Vagina (tissue), 2 donors: ENCODE measurements around the gene SPINK4. TPM values are rescaled to one million over a fixed set of nuclear protein-coding genes. Genes with fewer than 3 reads are reported as not detected.

Experiments
- DNase-seq, 2 donors: peaks; one replicate each; pipeline ENCODE4 v3.0.0-alpha.2; 2017; ENCODE audit errors: extremely low spot score in 2 of 2
- H3K27ac ChIP-seq: fragments of 200-600 bp; sonication (generic); one replicate; pipeline ENCODE4 v1.5.1; 2019
- H3K27me3 ChIP-seq: fragments of 200-600 bp; sonication (generic); one replicate; pipeline ENCODE4 v1.5.1; 2019
- H3K36me3 ChIP-seq, 2 donors: fragments of 200-600 bp; sonication (generic); one replicate each; pipeline ENCODE4 v1.5.1; 2017 to 2019
- H3K4me1 ChIP-seq: fragments of 200-600 bp; sonication (generic); one replicate; pipeline ENCODE4 v1.5.1; 2019
- H3K4me3 ChIP-seq, 2 donors: fragments of 200-600 bp; sonication (generic); 1 replicate in 1 of 2; 2 replicates in 1 of 2; pipeline ENCODE4 v1.5.1; 2016 to 2019
- H3K9me3 ChIP-seq: fragments of 200-600 bp; sonication (generic); one replicate; pipeline ENCODE4 v1.5.1; 2019
- POLR2A ChIP-seq, 2 donors: fragments of 450-650 bp; IDR thresholded peaks; one replicate each; pipeline ENCODE4 v1.6.1; 2017; ENCODE audit warnings: antibody characterized with exemption in 2 of 2, mild to moderate bottlenecking in 2 of 2, moderate library complexity in 2 of 2
- POLR2AphosphoS5 ChIP-seq, 2 donors: sonication (generic); formaldehyde crosslinking; IDR thresholded peaks; one replicate each; pipeline ENCODE4 v1.9.0; 2017; ENCODE audit warnings: antibody characterized with exemption in 2 of 2, mild to moderate bottlenecking in 2 of 2, low read depth in 1 of 2; ENCODE audit not compliant: insufficient read depth in 1 of 2
- intact Hi-C: fragments of 100-400 bp; cut with DNase I; formaldehyde crosslinking; loops from one replicate; pipeline ENCODE4 v1.15.1; 2023
- total RNA-seq: library from RNA; depleted of rRNA; stranded (reverse); fragments of >200 nt; gene quantifications from one replicate; pipeline ENCODE4 v1.2.3, GENCODE V29; 2016
- TF ChIP-seq, protein P1 (sequence below), 3 experiments: fragments of 450-650 bp in 2 of 3; fragments of 200-600 bp in 1 of 3; sonication (generic) in 1 of 3; IDR thresholded peaks; one replicate each; pipeline ENCODE4 v1.5.1; 2017 to 2019; ENCODE audit warnings: antibody characterized with exemption in 3 of 3, mild to moderate bottlenecking in 2 of 3, moderate library complexity in 2 of 3

Gene SPINK4
- total RNA-seq, 1 donor from 2014 or later: not detected

DNA sequence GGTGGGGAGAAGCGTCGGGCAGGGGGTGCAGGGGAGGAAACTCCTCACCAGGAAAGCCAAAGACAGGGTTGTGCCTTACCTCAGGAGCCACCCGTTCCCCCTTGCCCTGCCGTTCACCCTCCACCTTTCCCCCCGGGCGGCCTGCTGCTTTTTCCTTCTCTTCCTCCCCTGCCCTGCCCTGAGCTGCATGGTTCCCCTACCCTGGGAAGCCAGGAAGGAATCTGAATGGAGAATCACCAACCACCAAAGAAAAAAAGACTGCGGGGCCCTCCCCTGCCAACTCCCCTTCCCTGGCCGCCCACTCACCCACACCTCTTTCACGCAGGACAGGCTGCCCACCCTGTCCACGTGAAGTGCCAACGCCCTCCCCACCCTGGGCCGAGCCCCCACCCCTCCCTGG lies 49.5 kb downstream of the SPINK4 start:
- Histone ChIP-seq H3K9me3 (no peaks in the 10 kb centered on the region), H3K36me3 (peaks cover 0 to 3% of the 10 kb centered on the region in 2 donors), H3K27ac (peak overlapping the region; percentile 98), H3K4me1 (peaks cover 40% of the 10 kb centered on the region), H3K27me3 (no peaks in the 10 kb centered on the region), H3K4me3 (peak overlapping the region; percentile 70 to 73)
- no peak for DNase-seq
- TF ChIP-seq POLR2A (IDR thresholded peaks at IDR 0.05): no peak
- TF ChIP-seq, protein P1, sequence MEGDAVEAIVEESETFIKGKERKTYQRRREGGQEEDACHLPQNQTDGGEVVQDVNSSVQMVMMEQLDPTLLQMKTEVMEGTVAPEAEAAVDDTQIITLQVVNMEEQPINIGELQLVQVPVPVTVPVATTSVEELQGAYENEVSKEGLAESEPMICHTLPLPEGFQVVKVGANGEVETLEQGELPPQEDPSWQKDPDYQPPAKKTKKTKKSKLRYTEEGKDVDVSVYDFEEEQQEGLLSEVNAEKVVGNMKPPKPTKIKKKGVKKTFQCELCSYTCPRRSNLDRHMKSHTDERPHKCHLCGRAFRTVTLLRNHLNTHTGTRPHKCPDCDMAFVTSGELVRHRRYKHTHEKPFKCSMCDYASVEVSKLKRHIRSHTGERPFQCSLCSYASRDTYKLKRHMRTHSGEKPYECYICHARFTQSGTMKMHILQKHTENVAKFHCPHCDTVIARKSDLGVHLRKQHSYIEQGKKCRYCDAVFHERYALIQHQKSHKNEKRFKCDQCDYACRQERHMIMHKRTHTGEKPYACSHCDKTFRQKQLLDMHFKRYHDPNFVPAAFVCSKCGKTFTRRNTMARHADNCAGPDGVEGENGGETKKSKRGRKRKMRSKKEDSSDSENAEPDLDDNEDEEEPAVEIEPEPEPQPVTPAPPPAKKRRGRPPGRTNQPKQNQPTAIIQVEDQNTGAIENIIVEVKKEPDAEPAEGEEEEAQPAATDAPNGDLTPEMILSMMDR (IDR thresholded peaks at IDR 0.05): no peak
- no peak for TF ChIP-seq POLR2AphosphoS5 (IDR thresholded peaks at IDR 0.05; ENCODE audit: insufficient read depth in 1 of 2, low read depth in 1 of 2)
- intact Hi-C loops: no loop called here

DNA sequence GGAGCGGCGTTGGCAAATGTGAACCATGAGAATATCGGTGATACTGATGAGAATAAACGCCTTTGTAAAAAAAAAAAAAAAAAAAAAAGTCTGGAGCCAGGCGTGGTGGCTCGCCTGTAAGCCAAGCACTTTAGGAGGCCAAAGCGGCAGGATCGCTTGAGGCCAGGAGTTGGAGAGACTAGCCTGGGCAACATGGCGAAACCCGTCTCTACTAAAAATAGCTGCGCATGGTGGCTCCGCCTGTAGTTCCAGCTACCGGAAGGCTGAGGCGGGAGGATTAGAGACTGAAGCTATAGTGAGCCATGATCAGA lies 49.9 kb downstream of the SPINK4 start:
- DNase-seq: no peak
- Histone ChIP-seq H3K4me3 (peak overlapping the region; percentile 70 to 73), H3K27ac (peak overlapping the region; percentile 98), H3K9me3 (no peaks in the 10 kb centered on the region), H3K27me3 (no peaks in the 10 kb centered on the region), H3K36me3 (peaks cover 0 to 7% of the 10 kb centered on the region in 2 donors), H3K4me1 (peaks cover 44% of the 10 kb centered on the region)
- intact Hi-C loops: no loop called here
- TF ChIP-seq, protein P1 (IDR thresholded peaks at IDR 0.05): no peak
- no peak for TF ChIP-seq POLR2AphosphoS5 (IDR thresholded peaks at IDR 0.05; ENCODE audit: insufficient read depth in 1 of 2, low read depth in 1 of 2)
- no peak for TF ChIP-seq POLR2A (IDR thresholded peaks at IDR 0.05)

DNA sequence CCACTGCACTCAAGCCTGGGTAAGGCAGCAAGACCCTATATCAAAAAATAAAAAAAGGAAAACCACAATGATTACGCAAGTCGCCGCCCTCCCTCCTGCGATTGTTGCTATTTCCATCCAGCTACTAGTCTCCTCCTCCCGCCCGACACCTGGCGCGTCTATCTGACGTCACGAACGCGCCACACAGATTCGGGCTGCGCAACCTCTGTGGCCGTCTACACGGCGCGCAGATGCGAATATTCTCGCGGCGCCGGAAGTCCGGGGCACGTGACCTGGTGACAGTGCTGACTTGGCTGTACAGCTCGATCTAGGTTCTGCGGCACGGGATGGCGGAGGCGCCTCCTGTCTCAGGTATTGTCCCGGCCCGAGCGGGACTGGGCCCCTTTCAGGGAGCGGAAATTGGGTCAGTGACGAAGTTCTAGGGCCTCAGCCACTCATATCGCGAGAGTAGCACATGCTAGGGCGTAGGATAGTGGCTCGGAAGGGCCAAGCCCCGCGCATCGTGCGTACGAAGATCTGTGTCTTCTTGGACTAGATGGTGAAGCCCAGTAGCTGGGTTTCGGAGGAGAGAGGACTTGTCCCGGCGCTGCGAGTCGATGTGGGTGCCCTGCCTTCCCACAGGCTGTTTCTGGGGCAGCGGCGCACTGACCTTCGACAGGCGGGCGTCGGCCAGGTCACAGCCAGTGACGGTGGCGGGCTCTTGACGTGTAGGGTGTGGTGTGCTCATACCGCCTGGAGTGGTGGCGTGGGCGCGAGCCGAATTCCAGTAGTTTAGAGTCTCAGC lies 50.5 kb downstream of the SPINK4 start, which contains the start of gene NFX1:
NFX1 (plus strand) TSS at position 270 of the 784 bp plus-strand sequence; CDS start at position 327, 57 bp downstream.
- peak within 1 kb of the TSS; percentile 70 to 73 for H3K4me3 ChIP-seq
- peaks cover 0 to 10% of the 10 kb centered on the region in 2 donors for H3K36me3 ChIP-seq
- intact Hi-C loops: no loop called here
- peaks cover 46% of the 10 kb centered on the region for H3K4me1 ChIP-seq
- TF ChIP-seq, protein P1 (IDR thresholded peaks at IDR 0.05): no peak
- TF ChIP-seq POLR2A (IDR thresholded peaks at IDR 0.05): peak; percentile 77 to 80
- TF ChIP-seq POLR2AphosphoS5 (IDR thresholded peaks at IDR 0.05; ENCODE audit: insufficient read depth in 1 of 2, low read depth in 1 of 2): peak; percentile 100
- H3K9me3 ChIP-seq: no peaks in the 10 kb centered on the region
- peak within 1 kb of the TSS; percentile 98 for H3K27ac ChIP-seq
- H3K27me3 ChIP-seq: no peaks in the 10 kb centered on the region
- peak in 1 of 2 donors; percentile 99 for DNase-seq

DNA sequence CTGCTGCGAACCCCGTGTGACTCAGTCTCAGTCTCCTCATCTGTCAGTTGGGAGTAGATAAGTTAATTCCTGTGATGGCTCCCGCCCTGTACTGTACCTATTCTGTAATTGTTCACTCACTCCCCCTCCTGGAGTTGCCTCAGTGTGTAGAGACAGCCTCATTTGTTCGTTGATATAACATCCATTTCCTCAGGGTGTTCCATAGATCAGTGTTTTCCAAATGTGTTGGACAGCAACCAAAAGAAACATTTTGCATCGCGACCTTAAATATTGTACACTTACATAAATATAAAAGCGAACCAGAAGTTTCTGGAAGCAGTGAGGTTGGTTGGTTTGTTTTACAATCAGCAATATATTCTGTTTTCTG lies 51.0 kb downstream of the SPINK4 start:
- H3K9me3 ChIP-seq: no peaks in the 10 kb centered on the region
- peaks cover 51% of the 10 kb centered on the region for H3K4me1 ChIP-seq
- peak overlapping the region; percentile 70 to 73 for H3K4me3 ChIP-seq
- H3K27ac ChIP-seq: peak overlapping the region; percentile 98
- no peaks in the 10 kb centered on the region for H3K27me3 ChIP-seq
- no peak for DNase-seq
- TF ChIP-seq, protein P1 (IDR thresholded peaks at IDR 0.05): no peak
- TF ChIP-seq POLR2AphosphoS5 (IDR thresholded peaks at IDR 0.05; ENCODE audit: insufficient read depth in 1 of 2, low read depth in 1 of 2) (no peak), POLR2A (IDR thresholded peaks at IDR 0.05) (no peak)
- intact Hi-C loops: no loop called here
- H3K36me3 ChIP-seq: peaks cover 0 to 15% of the 10 kb centered on the region in 2 donors

DNA sequence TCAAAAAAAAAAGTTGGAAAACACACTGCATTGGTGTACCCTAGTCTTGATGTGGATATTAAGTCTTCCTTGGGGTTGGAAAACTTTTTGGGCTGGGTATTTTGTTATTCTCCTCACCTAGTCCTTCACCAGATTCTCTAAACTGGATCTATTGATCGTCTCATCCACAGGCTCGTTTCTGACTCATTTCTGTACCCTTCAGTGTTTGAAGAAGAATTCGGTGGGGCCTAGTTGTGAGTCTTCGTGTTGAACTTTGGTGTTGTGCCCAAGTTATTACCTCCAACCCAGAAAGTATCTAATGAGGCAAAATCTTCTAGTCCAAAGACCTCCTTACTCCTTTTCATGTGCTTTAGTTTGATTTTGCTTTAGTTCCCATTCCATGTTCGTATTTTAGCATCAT lies 51.9 kb downstream of the SPINK4 start:
- peak overlapping the region; percentile 98 for H3K27ac ChIP-seq
- TF ChIP-seq, protein P1 (IDR thresholded peaks at IDR 0.05): no peak
- TF ChIP-seq POLR2A (IDR thresholded peaks at IDR 0.05): no peak
- TF ChIP-seq POLR2AphosphoS5 (IDR thresholded peaks at IDR 0.05; ENCODE audit: insufficient read depth in 1 of 2, low read depth in 1 of 2): no peak
- DNase-seq: no peak
- no peak overlapping the region for H3K4me3 ChIP-seq
- no peaks in the 10 kb centered on the region for H3K27me3 ChIP-seq
- peaks cover 0 to 24% of the 10 kb centered on the region in 2 donors for H3K36me3 ChIP-seq
- peaks cover 60% of the 10 kb centered on the region for H3K4me1 ChIP-seq
- intact Hi-C loops: no loop called here
- no peaks in the 10 kb centered on the region for H3K9me3 ChIP-seq
